Right kidney (tissue), 1 donor: ENCODE measurements around the gene KRT5.
"Not testable (repeated sequence)": the region's sequence is repeated elsewhere in the genome, so short reads cannot be mapped to it uniquely, and the experiment has no call there.

Experiments
- DNase-seq: peaks from one replicate; pipeline ENCODE4 v3.0.0-alpha.2; 2016

The KRT5 gene

GRCh38 chr12:52519387-52519703 lies 849 bp downstream of the KRT5 start:
- DNase-seq, result no peak

- DNase-seq, result no peak
Observed at GRCh38 chr12:52518574-52519386, 1.4 kb downstream of the KRT5 start.

GRCh38 chr12:52517888-52518287 lies 2.3 kb downstream of the KRT5 start:
- DNase-seq, result no peak

GRCh38 chr12:52517005-52517835 lies 3.0 kb downstream of the KRT5 start:
- no peak for DNase-seq

- no peak for DNase-seq
Observed at GRCh38 chr12:52515927-52516831, 4.0 kb downstream of the KRT5 start.

DNA sequence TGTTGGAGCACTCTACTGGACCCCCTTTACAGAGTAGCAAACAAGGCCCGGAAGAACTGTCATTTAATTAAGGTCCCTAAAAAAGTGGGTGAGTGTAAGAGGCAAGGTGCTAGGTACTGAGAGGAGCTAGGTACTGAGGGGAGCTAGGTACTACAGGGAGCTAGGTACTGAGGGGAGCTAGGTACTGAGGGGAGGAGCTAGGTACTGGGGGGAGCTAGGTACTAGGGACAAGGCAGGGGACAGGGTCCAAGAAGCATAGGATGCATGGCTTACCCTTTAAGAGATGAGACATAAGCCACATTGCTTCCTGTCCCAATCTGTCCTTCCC lies 4.9 kb downstream of the KRT5 start:
- DNase-seq, result no peak

GRCh38 chr12:52514471-52515318 lies 5.5 kb downstream of the KRT5 start:
- DNase-seq, result no peak

- no peak for DNase-seq
Observed at GRCh38 chr12:52513736-52514135, 6.5 kb downstream of the KRT5 start.

DNA sequence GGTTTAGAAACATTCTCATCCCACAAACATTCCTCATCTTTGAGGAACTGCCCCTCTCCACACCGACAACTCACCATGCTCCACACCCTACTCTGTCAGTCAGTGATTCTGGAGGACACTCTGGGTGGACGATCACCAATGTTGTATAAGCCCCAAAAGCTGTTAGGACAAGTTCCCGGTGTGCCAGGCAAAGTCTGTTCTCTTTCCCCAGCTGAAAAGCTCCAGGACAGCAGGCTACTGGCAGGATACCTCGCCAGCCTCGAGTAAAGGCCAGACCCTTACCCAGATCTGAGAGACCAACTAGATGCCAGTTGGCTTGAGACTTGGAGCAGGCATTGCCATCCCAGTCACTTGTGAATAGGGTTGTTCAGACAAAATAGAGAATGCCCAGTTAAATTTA lies 12.0 kb downstream of the KRT5 start:
- no peak for DNase-seq

- no peak for DNase-seq
Observed at GRCh38 chr12:52506858-52507715, 13.1 kb downstream of the KRT5 start.

GRCh38 chr12:52502877-52503276 lies 17.3 kb downstream of the KRT5 start:
- DNase-seq, result no peak

DNA sequence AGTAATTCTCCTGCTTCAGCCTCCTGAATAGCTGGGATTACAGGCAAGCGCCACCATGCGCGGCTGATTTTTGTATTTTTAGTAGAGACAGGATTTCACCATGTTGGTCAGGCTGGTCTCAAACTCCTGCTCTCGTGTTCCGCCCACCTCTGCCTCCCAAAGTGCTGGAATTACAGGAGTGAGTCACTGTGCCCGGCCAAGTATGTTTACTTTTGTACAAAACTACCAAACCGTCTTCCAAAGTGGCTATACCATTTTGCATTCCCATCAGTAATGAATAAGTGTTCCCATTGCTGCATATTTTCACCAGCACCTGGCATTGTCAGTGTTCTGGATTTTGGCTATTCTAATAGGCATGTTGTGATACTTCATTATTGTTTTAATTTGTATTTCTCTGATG lies 18.7 kb downstream of the KRT5 start:
- DNase-seq, result no peak

DNA sequence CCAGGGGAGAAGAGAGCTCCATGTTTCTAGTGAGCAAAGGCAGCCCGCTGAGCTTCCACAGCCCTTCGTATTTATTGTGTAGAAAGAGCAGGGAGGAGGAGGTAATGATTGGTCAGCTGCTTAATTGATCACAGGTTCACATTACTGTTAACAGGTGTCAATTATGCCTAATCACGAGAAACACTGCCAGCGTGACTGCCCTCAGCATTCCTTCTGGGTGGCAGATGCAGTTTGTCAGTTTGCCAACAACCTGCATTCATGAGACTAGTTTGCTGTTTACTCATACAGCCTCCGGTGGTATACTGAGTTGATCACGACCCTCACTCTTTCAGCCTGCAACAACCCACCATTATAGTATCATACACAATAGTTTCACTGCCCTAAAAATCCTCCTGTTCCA lies 19.6 kb downstream of the KRT5 start:
- DNase-seq, result not testable (repeated sequence)

- DNase-seq, result no peak
Observed at GRCh38 chr12:52499806-52500560, 20.2 kb downstream of the KRT5 start.

DNA sequence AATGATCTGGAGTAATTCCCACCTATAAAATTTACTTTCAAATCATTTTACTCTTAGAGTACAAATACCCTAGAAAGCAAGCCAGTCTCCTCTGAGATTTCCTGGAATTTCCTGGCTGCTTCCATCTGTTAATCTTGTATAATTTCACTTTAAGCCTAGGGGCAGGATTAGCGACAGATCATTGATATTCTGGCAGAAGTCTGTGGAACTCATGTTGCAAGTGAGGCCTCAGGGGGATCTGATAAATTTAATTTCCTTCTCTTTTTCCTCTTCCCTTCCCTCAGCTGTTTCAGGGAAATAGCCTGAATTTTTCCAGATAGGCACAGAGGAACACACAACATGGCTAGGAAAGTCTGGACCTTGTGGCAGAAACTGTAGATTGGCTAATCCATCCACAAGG lies 21.2 kb downstream of the KRT5 start:
- DNase-seq, result no peak

- DNase-seq, result no peak
Observed at GRCh38 chr12:52497975-52498374, 22.2 kb downstream of the KRT5 start.

GRCh38 chr12:52496590-52497071 lies 23.6 kb downstream of the KRT5 start:
- DNase-seq, result no peak

DNA sequence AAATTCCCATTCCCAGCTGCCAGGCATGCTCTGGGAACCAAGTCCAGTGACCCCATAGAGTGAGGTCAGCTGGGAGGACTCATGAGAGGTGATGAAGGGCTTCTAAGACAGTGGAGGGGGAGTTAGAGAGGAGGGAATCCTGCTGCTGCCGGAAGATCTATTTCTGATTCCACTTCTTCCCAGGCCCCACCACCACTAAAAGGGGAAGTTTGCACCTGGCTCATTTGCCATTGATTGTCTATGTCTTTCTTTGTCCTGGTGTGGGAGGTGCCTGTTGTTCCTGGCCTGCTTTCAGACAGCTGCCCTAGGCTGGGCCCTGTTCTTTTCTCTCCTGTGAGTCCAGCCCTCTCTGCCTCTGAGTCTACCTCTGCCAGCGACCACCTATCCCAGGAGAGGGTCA lies 24.1 kb downstream of the KRT5 start:
- no peak for DNase-seq

- peak; percentile 9 for DNase-seq
Observed at GRCh38 chr12:52495389-52495788, 24.8 kb downstream of the KRT5 start.

DNA sequence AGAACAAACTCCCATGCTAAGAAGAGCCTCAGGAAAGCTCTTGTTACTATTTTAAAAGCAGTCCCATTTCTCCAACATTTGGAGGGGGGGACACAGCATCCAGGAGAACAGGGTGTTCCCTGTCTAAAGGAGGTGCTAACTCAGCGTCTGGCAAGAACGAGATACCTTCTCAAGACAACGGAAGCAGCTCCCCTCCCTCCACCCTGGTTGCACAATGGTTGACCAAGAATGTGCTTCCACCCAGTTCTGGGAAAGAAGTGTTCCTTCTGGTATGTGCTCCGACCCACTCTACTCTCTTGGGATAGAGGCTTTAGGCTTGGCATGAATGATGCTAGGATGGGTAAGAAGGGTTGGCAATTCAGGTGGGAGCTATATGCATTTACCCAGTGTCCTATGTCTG lies 25.7 kb downstream of the KRT5 start:
- DNase-seq, result no peak
